HAP-1 (cell line): ENCODE results near the gene ANK2.

ENCODE experiments used
- DNase-seq, 2 experiments: peaks; one replicate each; pipeline ENCODE4 v3.0.0-alpha.2; 2016 to 2020; ENCODE audit warnings: low spot score in 2 of 2
- H3K27me3 ChIP-seq: fragments of 250-450 bp; sonication (Bioruptor Pico); 2 replicates; pipeline ENCODE4 v1.5.1; 2020; ENCODE audit warnings: low read depth, mild to moderate bottlenecking, moderate library complexity
- H3K36me3 ChIP-seq: fragments of 250-450 bp; sonication (Bioruptor Pico); replicated peaks from 2 replicates; pipeline ENCODE4 v1.5.1; 2020; ENCODE audit warnings: mild to moderate bottlenecking
- H3K4me1 ChIP-seq: fragments of 250-450 bp; sonication (Bioruptor Pico); 2 replicates; pipeline ENCODE4 v1.5.1; 2020; ENCODE audit warnings: mild to moderate bottlenecking
- H3K4me3 ChIP-seq: fragments of 250-450 bp; sonication (Bioruptor Pico); 2 replicates; pipeline ENCODE4 v1.5.1; 2020; ENCODE audit warnings: mild to moderate bottlenecking, moderate library complexity
- H3K9me3 ChIP-seq: fragments of 250-450 bp; sonication (Bioruptor Pico); 2 replicates; pipeline ENCODE4 v1.5.1; 2020; ENCODE audit warnings: mild to moderate bottlenecking, moderate library complexity
- in situ Hi-C: fragments of 300-500 bp; cut with MboI; formaldehyde crosslinking; loops from 3 replicates; pipeline ENCODE4 v1.14.3; 2020; ENCODE audit warnings: low sequenced_read_pairs, inconsistent platforms, mixed read lengths

ANK2 gene

DNA sequence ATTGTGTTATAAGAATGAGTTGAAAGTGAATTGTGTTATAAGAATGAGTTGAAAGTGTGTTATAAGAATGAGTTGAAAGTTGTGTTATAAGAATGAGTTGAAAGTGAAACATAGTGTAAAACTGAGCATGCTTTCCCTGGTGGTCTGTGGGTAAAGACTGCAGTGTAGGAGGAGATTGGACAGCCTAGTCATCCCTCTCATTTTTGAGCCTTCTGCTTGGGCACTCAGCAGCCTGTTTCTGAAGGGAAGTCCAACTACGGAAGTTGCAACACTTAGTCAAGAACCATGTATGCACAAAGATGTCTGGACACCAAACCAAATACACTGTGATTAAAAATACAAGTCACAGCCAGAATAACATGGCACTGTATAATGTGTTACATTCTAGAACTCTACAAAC is 72.6 kb downstream of the ANK2 start:
- no peak for DNase-seq
- no peaks in the 10 kb centered on the region for H3K9me3 ChIP-seq

DNA sequence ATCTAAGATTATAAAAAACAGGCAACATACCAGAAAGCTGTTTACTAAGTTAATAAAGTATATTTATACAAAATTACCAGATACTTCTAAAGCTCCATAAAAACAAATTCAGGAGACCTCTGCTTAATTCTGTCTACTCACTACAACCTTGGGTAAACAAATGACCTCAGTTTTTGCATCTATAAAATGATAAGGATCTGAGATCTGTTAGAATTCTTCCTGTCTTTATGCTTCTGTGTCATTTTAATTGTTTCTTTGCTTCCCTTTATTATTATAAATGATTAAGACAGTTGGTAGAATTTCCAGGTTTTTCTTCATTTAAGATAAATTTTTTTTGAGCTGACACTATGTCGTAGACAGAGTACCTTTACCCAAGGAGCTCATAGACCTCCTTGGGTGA is 76.0 kb downstream of the ANK2 start:
- in situ Hi-C loops, result no loop called here
- DNase-seq, result no peak
- Histone ChIP-seq H3K36me3 (no peaks in the 10 kb centered on the region), H3K27me3 (no peaks in the 10 kb centered on the region), H3K9me3 (no peaks in the 10 kb centered on the region), H3K4me1 (no peaks in the 10 kb centered on the region), H3K4me3 (no peak overlapping the region)

More for the DNA sequence above, 72.6 kb downstream of the ANK2 start:
- in situ Hi-C loops, result no loop called here
- H3K27me3 ChIP-seq, result no peaks in the 10 kb centered on the region
- no peaks in the 10 kb centered on the region for H3K4me1 ChIP-seq
- H3K36me3 ChIP-seq, result no peaks in the 10 kb centered on the region
- no peak overlapping the region for H3K4me3 ChIP-seq

DNA sequence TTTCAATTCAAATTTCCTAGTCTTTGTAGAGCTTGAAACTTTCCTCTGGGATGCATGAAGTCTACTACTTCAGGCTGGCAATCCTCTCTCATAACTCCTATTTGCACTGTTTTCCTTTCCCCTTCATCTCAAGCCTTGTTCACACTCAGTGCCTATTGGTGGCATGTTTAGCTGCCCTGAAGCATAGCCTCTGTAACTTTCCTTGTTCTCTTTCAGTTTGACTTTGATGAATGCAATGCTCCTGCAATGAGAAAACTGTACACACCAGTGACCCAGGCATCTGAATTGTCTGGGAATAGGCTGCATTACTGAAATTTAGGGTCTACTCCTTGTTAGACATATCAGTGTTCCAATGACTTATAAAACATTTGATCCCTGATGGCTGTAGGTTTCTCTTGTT is 81.7 kb downstream of the ANK2 start:
- in situ Hi-C loops, result no loop called here
- no peaks in the 10 kb centered on the region for H3K36me3 ChIP-seq
- no peak overlapping the region for H3K4me3 ChIP-seq
- H3K27me3 ChIP-seq, result no peaks in the 10 kb centered on the region
- no peak for DNase-seq
- H3K9me3 ChIP-seq, result no peaks in the 10 kb centered on the region
- peaks cover 13% of the 10 kb centered on the region for H3K4me1 ChIP-seq

DNA sequence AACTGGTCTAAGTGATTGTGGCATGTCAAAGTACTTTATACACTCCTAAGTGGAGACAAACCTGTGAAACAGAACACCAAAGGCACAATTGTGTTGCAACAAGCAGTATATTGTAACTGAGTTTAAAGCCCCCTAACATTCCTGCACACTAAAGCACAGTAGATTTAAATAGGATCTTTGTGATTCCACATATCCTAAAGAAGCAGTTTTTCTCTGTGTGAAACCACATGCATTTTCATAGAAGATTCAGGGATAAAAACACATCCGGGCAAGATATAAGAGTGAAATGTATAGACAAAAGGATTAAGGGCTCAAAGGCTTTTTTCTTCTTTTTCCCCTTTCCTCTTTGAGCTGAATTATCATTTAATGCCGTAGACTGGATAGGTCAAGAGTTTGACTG is 82.2 kb downstream of the ANK2 start:
- H3K27me3 ChIP-seq, result no peaks in the 10 kb centered on the region
- no peak overlapping the region for H3K4me3 ChIP-seq
- H3K4me1 ChIP-seq, result peaks cover 13% of the 10 kb centered on the region
- no peaks in the 10 kb centered on the region for H3K9me3 ChIP-seq
- no peaks in the 10 kb centered on the region for H3K36me3 ChIP-seq
- in situ Hi-C loops, result no loop called here
- DNase-seq, result peak in 1 of 2 experiments; percentile 78

DNA sequence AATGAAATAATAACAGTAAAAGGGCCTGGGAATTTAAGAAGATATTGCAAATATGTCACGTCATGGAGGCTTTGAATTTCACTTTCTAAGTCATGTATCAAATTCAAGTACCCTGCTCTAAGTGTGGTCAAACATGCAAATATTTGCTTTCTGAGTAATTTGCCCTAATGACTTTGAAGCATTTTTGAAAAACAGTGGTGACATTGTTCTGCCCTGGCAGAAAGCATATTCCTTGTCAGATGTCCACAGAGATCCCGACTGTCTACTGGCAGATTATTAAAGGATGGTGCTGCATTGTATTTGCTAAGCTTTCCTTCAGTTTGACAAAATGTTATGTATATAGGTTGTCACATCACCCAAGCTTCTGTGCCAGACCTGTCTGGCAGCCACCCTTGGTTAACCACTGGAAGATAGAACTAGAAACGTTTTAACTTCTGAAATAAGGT is 92.5 kb downstream of the ANK2 start:
- DNase-seq, result peak in 1 of 2 experiments; percentile 61
- in situ Hi-C loops, result no loop called here
- H3K27me3 ChIP-seq, result no peaks in the 10 kb centered on the region
- H3K9me3 ChIP-seq, result no peaks in the 10 kb centered on the region
- H3K4me1 ChIP-seq, result peaks cover 48% of the 10 kb centered on the region
- H3K4me3 ChIP-seq, result no peak overlapping the region
- no peaks in the 10 kb centered on the region for H3K36me3 ChIP-seq

DNA sequence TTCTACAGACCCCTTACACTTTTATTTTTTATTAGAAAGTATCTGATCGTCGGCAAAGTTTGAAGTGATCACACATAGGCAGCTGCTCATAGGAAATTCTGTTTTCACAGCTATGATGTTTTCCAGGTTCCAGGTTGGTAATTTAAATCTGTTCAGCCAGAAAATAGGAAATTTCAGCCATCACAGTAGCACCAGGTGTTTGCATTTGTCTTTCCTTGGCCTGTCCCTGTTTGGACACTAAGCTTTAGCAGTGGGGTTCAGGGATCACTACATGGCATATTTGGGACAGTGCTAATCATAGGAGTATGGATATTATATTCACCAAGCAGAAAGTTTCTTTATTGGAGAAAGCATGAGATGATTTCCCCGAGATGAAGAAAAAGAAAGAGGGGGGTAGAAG is 92.9 kb downstream of the ANK2 start:
- H3K27me3 ChIP-seq, result no peaks in the 10 kb centered on the region
- H3K9me3 ChIP-seq, result no peaks in the 10 kb centered on the region
- DNase-seq, result no peak
- peaks cover 48% of the 10 kb centered on the region for H3K4me1 ChIP-seq
- no peak overlapping the region for H3K4me3 ChIP-seq
- in situ Hi-C loops, result no loop called here
- H3K36me3 ChIP-seq, result no peaks in the 10 kb centered on the region

DNA sequence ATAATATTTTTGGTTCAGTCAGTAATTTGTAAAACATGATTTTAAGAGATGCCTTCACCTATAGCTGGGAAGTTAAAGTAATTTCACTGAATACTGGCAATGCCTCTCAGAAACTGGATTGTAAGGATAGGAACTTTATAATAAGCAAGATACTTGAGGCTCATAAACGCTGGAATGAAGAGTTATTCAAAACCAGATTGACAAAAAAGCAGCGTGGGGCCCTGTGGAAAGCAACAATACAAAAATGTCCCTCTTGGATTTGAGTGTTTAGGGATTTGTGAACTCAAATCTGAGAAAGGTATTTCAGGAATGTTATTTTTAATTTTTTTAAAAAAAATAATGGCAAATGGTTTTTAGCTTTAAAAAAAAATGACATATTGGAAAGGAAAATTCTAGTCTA is 94.6 kb downstream of the ANK2 start:
- no peaks in the 10 kb centered on the region for H3K27me3 ChIP-seq
- peaks cover 48% of the 10 kb centered on the region for H3K4me1 ChIP-seq
- H3K36me3 ChIP-seq, result no peaks in the 10 kb centered on the region
- H3K9me3 ChIP-seq, result no peaks in the 10 kb centered on the region
- in situ Hi-C loops, result no loop called here
- peak; percentile 43 to 77 for DNase-seq
- H3K4me3 ChIP-seq, result no peak overlapping the region

DNA sequence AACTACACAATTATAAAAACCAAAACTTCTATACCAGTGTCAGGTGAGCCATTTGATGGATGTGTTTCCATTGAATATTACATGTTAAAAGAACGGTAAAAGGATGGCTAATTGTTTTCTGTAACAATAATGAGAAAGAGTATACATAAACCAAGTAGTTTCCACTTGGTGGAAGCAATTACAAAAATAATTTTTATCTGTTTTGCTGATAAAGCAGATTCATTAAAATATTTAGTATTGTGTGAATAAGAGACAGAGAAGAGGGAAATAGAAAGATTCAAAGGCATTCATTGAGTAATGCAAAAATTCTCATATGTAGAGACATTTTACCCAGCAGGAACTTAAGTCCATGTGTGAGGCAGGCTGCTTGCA is 95.7 kb downstream of the ANK2 start:
- in situ Hi-C loops, result no loop called here
- no peak overlapping the region for H3K4me3 ChIP-seq
- no peaks in the 10 kb centered on the region for H3K27me3 ChIP-seq
- H3K4me1 ChIP-seq, result peaks cover 48% of the 10 kb centered on the region
- DNase-seq, result no peak
- no peaks in the 10 kb centered on the region for H3K9me3 ChIP-seq
- no peaks in the 10 kb centered on the region for H3K36me3 ChIP-seq

DNA sequence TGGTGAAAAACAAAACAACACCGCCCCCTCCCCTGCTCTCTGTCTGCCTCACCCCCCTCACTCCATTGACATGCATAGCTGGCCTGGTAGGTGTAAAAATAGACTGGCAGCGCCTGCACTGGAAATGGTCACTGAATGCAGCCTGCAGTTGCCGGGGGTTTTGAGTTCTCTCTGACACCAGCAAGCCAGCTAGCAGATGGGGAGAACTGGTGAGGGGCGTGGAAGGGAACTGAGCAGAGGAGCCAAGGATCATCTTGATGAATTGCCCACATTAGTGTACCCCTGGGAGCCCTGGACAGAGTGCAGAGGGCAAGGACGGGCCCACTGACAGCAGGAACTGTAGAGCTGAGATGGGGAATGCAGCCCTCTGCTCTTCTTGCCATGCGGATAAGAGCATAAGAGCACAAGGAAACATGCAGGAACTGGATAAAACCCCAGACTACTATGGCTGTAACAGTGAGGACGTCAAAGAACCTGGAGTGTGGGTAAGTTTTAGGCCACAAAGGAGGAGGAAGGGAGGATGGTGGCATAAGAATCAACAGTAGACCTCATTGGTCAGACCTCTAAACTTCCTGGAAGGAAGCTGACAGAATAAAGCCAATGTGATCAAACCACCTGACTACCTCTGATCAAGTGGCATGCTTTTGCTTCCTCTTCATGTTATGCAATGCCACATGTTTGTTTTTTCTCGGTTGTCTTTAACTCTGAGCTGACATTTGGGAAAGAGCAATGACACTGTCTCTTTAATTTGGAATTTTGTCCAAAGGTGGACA is 96.3 kb downstream of the ANK2 start:
- Histone ChIP-seq H3K4me1 (peaks cover 48% of the 10 kb centered on the region), H3K27me3 (no peaks in the 10 kb centered on the region), H3K4me3 (0 out of 2 replicates have a peak overlapping the region, but pooled peaks have one; percentile 5), H3K36me3 (no peaks in the 10 kb centered on the region), H3K9me3 (no peaks in the 10 kb centered on the region)
- DNase-seq, result peak; percentile 73 to 76
- in situ Hi-C loops, result no loop called here

DNA sequence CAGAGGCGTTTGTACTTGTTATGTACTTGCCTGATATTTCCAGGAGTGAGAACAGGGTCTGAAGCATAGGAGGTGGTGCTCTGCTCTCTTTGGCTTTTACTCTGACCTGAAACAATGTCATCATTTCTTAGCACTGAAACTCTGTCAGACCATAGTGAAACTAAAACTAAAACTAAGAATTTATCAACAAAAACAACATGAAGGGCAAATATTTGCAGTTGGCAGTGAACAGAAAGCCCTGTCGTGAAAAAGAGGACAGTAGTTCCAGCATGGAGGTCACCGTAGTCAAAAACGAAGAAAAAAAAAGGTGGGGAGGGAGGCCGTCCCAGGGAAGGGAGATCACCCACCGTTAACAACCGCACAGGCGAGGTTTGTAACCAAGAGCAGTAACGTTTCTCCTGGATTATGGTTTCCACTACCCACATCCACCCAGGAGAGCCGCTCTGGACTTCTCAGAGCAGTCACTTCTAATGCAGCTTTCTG is 97.5 kb downstream of the ANK2 start:
- H3K4me3 ChIP-seq, result no peak overlapping the region
- H3K36me3 ChIP-seq, result no peaks in the 10 kb centered on the region
- DNase-seq, result no peak
- no peaks in the 10 kb centered on the region for H3K9me3 ChIP-seq
- no peaks in the 10 kb centered on the region for H3K27me3 ChIP-seq
- H3K4me1 ChIP-seq, result peaks cover 40% of the 10 kb centered on the region
- in situ Hi-C loops, result no loop called here

DNA sequence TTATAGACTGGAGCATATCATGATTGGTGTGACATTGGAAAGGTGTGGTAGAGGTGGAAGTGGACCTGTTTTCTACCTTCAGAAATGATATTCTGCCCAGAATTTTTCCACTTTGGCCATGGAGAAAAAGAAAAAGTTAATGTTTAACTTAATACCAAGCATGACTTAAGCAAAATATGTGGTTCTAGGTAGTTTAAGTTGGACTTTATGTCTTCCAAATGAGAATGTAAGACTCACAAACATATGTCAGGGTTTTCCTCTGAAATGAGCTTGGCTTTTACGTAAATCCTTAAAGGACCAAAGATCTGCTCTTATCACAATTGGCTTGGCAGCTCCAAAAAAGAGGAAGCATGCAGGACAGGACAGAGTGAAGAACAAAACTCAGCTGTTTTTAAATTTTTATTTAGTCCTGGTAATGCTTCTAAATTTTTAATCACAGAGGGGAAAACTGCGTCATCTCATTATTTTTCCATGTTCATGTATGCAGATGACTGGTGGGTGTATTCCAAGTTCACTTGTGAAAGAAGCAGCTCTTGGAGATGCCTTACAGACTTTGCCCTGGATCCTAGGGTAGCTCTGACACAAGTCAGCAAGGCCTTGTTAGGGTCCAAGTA is 98.2 kb downstream of the ANK2 start:
- in situ Hi-C loops, result no loop called here
- no peaks in the 10 kb centered on the region for H3K36me3 ChIP-seq
- no peaks in the 10 kb centered on the region for H3K27me3 ChIP-seq
- H3K9me3 ChIP-seq, result no peaks in the 10 kb centered on the region
- H3K4me3 ChIP-seq, result no peak overlapping the region
- peaks cover 33% of the 10 kb centered on the region for H3K4me1 ChIP-seq
- DNase-seq, result no peak

DNA sequence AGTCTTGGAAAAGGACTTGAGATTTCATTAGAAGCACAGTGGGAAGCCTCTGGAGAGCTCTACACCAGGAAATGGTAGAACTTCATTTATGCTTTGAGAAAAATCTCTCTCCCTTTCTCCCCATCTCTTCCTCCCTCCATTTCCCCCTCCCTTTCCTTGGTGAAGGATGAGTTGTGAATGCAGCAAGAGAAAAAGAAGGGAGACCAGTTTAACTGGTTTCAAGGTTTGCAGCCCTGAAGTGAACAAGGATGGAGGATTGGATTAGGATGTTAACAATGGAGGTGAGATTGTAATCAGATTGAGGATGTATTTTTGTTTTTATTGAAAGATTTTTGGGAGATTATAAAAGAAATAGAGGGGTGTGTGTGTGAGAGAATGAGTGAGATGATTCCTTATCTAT is 99.5 kb downstream of the ANK2 start:
- DNase-seq, result no peak
- no peaks in the 10 kb centered on the region for H3K9me3 ChIP-seq
- in situ Hi-C loops, result no loop called here

DNA sequence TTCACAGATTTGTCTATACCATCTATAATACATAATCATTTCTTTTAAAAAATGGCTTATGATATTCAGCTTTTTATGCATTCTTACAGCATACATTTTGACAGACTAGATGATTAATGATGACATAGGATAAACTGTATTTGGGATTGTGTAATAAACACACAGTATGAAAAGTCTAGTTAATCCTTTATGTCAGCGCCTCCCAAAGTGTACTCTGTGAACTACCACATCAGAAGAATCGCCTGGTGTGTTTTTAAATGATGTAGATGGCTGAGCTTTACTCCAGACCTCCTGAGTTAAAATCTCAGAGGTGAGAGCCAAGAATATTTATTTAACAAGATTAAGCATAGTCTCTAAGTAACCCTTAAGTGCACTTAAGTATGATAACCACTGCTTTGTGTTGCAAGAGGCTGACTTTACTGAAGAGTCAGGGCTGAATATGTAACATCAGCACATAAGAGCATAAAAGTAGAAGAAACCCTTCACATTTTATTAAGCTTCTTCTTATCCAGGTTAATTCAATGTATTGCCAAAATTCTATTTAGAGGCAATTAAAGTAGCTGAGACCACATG is 104.2 kb downstream of the ANK2 start:
- in situ Hi-C loops, result no loop called here
- no peak for DNase-seq

More for the DNA sequence above, 99.5 kb downstream of the ANK2 start:
- H3K36me3 ChIP-seq, result no peaks in the 10 kb centered on the region
- no peak overlapping the region for H3K4me3 ChIP-seq
- peaks cover 22% of the 10 kb centered on the region for H3K4me1 ChIP-seq
- no peaks in the 10 kb centered on the region for H3K27me3 ChIP-seq

DNA sequence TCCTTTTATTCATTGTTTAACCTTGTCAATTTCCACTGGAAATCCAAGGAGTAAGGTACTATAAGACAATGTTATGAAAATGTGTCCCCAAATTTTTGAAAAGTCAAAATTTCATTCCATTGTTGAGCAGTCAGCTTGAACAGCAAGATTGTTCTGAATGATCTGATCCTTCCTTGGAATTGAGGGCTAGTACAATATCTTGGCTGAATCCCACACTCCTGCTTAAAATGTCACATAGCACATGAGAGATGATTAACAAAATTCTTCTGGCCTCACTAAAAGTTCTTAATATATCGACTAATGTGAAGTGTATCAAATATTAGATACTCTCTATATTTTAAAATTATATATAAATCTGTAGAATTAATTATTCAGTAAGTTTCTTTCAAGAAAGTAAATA is 104.8 kb downstream of the ANK2 start:
- H3K36me3 ChIP-seq, result no peaks in the 10 kb centered on the region
- no peak for DNase-seq
- H3K4me3 ChIP-seq, result no peak overlapping the region
- no peaks in the 10 kb centered on the region for H3K9me3 ChIP-seq
- H3K27me3 ChIP-seq, result no peaks in the 10 kb centered on the region
- no peaks in the 10 kb centered on the region for H3K4me1 ChIP-seq
- in situ Hi-C loops, result no loop called here

More for the DNA sequence above, 104.2 kb downstream of the ANK2 start:
- Histone ChIP-seq H3K9me3 (no peaks in the 10 kb centered on the region), H3K4me3 (no peak overlapping the region), H3K4me1 (no peaks in the 10 kb centered on the region), H3K27me3 (no peaks in the 10 kb centered on the region), H3K36me3 (no peaks in the 10 kb centered on the region)
